OCI-LY1 (cell line): ENCODE measurements around the gene USP24.

Experiments
- EZH2 ChIP-seq: fragments of 200-600 bp; sonication (generic), shearing (Covaris generic); IDR thresholded peaks from 2 replicates; pipeline ENCODE4 v1.8.0; 2017; ENCODE audit warnings: borderline replicate concordance, mixed run types, mild to moderate bottlenecking, antibody characterized with exemption, low read length, moderate library complexity, mixed read lengths
- TF ChIP-seq, protein P1 (sequence below): fragments of 200-600 bp; sonication (generic), shearing (Covaris generic); IDR thresholded peaks from 2 replicates; pipeline ENCODE4 v1.5.1; 2017; ENCODE audit warnings: mild to moderate bottlenecking, antibody characterized with exemption, low read length, moderate library complexity, mixed read lengths

DNA sequence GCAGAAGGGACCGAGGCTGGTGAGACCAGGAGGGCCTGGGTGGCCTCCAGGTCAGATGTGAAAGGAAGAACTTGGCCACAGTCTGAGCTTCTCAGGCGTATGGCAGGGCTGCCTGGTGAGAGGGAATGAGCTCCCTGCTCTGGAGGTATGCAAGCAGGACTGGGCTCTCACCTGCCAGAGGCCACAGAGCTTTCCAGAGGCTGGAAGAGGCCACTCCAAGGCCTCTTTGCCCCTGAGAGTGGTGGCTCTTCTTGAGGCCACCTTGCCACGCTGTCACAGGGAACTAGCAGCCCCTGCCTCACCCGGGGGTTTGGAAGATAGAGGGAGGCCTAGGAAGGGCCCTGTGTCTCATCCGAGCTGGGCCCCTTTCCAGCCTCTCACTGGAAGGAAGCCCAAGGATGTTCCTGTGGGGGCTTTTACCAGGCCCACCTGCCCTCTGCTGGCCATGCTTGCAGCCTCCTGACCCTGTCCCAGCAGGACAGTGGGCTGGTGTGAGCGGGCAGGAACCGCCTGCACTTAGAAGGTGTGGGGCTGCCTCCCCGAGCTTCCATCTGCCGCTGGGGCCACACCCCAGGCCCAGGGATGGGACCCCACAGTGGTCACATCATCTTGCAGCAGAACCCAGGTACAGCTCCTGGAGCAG lies 165.8 kb downstream of the USP24 start:
- TF ChIP-seq, protein P1, sequence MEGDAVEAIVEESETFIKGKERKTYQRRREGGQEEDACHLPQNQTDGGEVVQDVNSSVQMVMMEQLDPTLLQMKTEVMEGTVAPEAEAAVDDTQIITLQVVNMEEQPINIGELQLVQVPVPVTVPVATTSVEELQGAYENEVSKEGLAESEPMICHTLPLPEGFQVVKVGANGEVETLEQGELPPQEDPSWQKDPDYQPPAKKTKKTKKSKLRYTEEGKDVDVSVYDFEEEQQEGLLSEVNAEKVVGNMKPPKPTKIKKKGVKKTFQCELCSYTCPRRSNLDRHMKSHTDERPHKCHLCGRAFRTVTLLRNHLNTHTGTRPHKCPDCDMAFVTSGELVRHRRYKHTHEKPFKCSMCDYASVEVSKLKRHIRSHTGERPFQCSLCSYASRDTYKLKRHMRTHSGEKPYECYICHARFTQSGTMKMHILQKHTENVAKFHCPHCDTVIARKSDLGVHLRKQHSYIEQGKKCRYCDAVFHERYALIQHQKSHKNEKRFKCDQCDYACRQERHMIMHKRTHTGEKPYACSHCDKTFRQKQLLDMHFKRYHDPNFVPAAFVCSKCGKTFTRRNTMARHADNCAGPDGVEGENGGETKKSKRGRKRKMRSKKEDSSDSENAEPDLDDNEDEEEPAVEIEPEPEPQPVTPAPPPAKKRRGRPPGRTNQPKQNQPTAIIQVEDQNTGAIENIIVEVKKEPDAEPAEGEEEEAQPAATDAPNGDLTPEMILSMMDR = no peak
- TF ChIP-seq EZH2 = no peak
